ENCODE data around the gene ZNF609.
"Not testable (repeated sequence)": the region's sequence is repeated elsewhere in the genome, so short reads cannot be mapped to it uniquely, and the experiment has no call there.

The ZNF609 gene

GRCh38 chr15:64640146-64640871 lies 179.9 kb downstream of the ZNF609 start:
- no peak overlapping the region for H3K4me2 ChIP-seq (ENCODE audit: low read length)
- no peaks in the 10 kb centered on the region for H3K27me3 ChIP-seq (ENCODE audit: low read depth, low read length)

GRCh38 chr15:64642875-64643274 lies 182.5 kb downstream of the ZNF609 start:
- no peak overlapping the region for H3K9ac ChIP-seq (ENCODE audit: low read length)
- H3K36me3 ChIP-seq (replicated peaks; ENCODE audit: low read depth, low read length), result no peaks in the 10 kb centered on the region
- H3K4me1 ChIP-seq (ENCODE audit: low read length), result no peaks in the 10 kb centered on the region
- no peaks in the 10 kb centered on the region for H3K27me3 ChIP-seq (ENCODE audit: low read depth, low read length)
- H4K20me1 ChIP-seq (ENCODE audit: insufficient read depth, low read length), result no peaks in the 10 kb centered on the region
- no peaks in the 10 kb centered on the region for H3K79me2 ChIP-seq (ENCODE audit: low read length)
- H2AFZ ChIP-seq (ENCODE audit: low read depth, low read length), result no peak overlapping the region
- H3K27ac ChIP-seq (ENCODE audit: low read length), result no peak overlapping the region
- TF ChIP-seq CTCF (IDR thresholded peaks at IDR 0.05; ENCODE audit: low read depth, low read length), result no peak
- H3K4me2 ChIP-seq (ENCODE audit: low read length), result no peak overlapping the region
- H3K9me3 ChIP-seq (ENCODE audit: insufficient read depth, low read length), result no peaks in the 10 kb centered on the region
- no peak overlapping the region for H3K4me3 ChIP-seq (ENCODE audit: low read length)

More at GRCh38 chr15:64640146-64640871, 179.9 kb downstream of the ZNF609 start:
- Histone ChIP-seq H3K36me3 (replicated peaks; ENCODE audit: low read depth, low read length) (peaks cover 11% of the 10 kb centered on the region), H4K20me1 (ENCODE audit: insufficient read depth, low read length) (no peaks in the 10 kb centered on the region), H3K9me3 (ENCODE audit: insufficient read depth, low read length) (peaks cover 6% of the 10 kb centered on the region; the same call in 1 of the 2 replicates), H3K9ac (ENCODE audit: low read length) (no peak overlapping the region), H3K4me1 (ENCODE audit: low read length) (no peaks in the 10 kb centered on the region), H3K4me3 (ENCODE audit: low read length) (no peak overlapping the region), H3K79me2 (ENCODE audit: low read length) (0 out of 2 replicates have a peak, but pooled peaks cover under 1% of the 10 kb centered on the region), H3K27ac (ENCODE audit: low read length) (no peak overlapping the region), H2AFZ (ENCODE audit: low read depth, low read length) (no peak overlapping the region)
- TF ChIP-seq EZH2phosphoT487 (IDR thresholded peaks at IDR 0.05; ENCODE audit: low read depth), result no peak
- no peak for TF ChIP-seq CTCF (IDR thresholded peaks at IDR 0.05; ENCODE audit: low read depth, low read length)

GRCh38 chr15:64643685-64644084 lies 183.3 kb downstream of the ZNF609 start:
- TF ChIP-seq EZH2phosphoT487 (IDR thresholded peaks at IDR 0.05; ENCODE audit: low read depth) (no peak), CTCF (IDR thresholded peaks at IDR 0.05; ENCODE audit: low read depth, low read length) (no peak)
- no peak overlapping the region for H2AFZ ChIP-seq (ENCODE audit: low read depth, low read length)
- no peaks in the 10 kb centered on the region for H3K9me3 ChIP-seq (ENCODE audit: insufficient read depth, low read length)
- H3K4me3 ChIP-seq (ENCODE audit: low read length), result no peak overlapping the region
- H3K36me3 ChIP-seq (replicated peaks; ENCODE audit: low read depth, low read length), result no peaks in the 10 kb centered on the region
- H3K9ac ChIP-seq (ENCODE audit: low read length), result no peak overlapping the region
- no peaks in the 10 kb centered on the region for H4K20me1 ChIP-seq (ENCODE audit: insufficient read depth, low read length)
- no peak overlapping the region for H3K4me2 ChIP-seq (ENCODE audit: low read length)
- no peak overlapping the region for H3K27ac ChIP-seq (ENCODE audit: low read length)
- H3K79me2 ChIP-seq (ENCODE audit: low read length), result no peaks in the 10 kb centered on the region
- no peaks in the 10 kb centered on the region for H3K4me1 ChIP-seq (ENCODE audit: low read length)
- no peaks in the 10 kb centered on the region for H3K27me3 ChIP-seq (ENCODE audit: low read depth, low read length)

- H3K4me3 ChIP-seq (ENCODE audit: low read length); H3K9ac ChIP-seq (ENCODE audit: low read length); H3K4me2 ChIP-seq (ENCODE audit: low read length); H4K20me1 ChIP-seq (ENCODE audit: insufficient read depth, low read length); H3K79me2 ChIP-seq (ENCODE audit: low read length); H3K9me3 ChIP-seq (ENCODE audit: insufficient read depth, low read length); H3K36me3 ChIP-seq (replicated peaks; ENCODE audit: low read depth, low read length); H2AFZ ChIP-seq (ENCODE audit: low read depth, low read length); H3K27me3 ChIP-seq (ENCODE audit: low read depth, low read length); H3K4me1 ChIP-seq (ENCODE audit: low read length); H3K27ac ChIP-seq (ENCODE audit: low read length): not testable (repeated sequence)
Observed at GRCh38 chr15:64644811-64645210, 184.4 kb downstream of the ZNF609 start.
